HG02973 (cell line): ENCODE measurements around the gene TMEM259.

Experiments
- ATAC-seq: cut with Tn5 transposase; IDR thresholded peaks from one replicate; pipeline ENCODE4 v1.9.1; 2021; ENCODE audit warnings: moderate library complexity; ENCODE audit not compliant: unreplicated experiment

TMEM259 gene

DNA sequence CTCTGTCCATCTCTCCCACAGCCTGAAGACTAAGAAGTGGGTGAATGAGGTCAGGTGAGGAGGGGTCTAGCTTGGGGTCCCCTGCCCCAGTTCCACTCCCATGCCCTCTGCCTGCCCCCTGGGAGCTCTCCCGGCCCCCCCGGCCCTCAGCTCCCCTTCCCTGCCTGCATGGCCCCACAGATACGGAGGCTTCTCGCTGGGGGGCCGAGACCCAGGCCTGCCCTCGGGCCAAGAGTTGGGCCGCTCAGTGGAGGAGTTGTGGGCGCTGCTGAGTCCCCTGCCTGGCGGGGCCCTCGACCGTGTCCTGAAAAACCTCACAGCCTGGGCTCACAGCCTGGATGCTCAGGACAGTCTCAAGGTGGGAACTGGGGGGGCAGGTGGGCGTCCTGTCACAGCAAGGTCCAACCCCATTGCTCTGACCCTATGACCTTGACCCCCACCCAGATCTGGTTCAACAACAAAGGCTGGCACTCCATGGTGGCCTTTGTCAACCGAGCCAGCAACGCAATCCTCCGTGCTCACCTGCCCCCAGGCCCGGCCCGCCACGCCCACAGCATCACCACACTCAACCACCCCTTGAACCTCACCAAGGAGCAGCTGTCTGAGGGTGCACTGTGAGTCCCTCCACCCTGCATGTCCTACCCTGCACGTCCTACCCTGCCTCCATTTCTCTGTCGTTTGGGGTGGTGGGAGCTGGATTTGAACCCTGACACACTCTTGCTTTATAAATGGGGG, 35.1 kb upstream of the TMEM259 start:
- ATAC-seq: no peak

DNA sequence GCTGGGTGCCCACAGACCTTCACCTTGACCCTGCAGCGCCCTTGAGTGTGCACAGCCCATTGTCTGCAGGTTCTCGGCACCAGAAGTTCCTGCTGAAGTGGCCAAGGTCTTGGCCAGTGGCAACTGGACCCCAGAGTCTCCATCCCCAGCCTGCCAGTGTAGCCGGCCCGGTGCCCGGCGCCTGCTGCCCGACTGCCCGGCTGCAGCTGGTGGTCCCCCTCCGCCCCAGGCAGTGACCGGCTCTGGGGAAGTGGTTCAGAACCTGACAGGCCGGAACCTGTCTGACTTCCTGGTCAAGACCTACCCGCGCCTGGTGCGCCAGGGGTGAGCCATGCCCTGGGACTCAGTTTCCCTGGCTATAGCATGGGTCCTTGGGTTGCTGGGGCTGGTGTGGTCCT, 34.1 kb upstream of the TMEM259 start:
- ATAC-seq: no peak

DNA sequence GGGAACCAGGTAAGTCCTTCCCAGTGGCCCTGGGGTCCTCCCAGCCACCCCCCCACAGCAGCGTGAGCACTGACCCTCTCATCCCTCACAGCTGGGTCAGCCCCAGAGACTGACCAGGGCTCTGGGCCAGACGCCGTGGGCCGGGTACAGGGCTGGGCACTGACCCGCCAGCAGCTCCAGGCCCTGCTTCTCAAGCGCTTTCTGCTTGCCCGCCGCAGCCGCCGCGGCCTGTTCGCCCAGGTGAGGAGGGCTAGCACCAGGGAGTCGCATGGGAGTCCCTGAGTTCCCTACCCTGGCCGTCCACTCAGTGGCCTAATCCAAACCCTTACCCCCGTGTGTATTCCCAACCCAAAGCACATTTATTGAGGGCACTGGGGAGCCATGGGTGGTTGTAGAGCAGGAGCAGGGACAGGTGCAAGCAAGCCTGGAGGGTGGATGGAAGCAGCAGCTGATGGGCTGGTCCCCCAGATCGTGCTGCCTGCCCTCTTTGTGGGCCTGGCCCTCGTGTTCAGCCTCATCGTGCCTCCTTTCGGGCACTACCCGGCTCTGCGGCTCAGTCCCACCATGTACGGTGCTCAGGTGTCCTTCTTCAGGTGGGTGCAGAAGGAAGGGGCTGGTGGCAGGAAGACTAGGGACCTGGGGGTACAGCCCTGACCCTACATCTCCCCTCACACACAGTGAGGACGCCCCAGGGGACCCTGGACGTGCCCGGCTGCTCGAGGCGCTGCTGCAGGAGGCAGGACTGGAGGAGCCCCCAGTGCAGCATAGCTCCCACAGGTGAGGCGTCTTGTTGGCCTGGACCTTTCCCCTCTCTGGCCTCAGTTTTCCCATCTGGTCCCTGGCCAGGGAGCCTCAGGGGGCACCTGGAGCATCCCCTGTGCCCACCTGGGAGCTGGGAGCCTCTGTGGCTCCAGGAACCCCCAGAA, 33.4 kb upstream of the TMEM259 start:
- ATAC-seq: no peak

DNA sequence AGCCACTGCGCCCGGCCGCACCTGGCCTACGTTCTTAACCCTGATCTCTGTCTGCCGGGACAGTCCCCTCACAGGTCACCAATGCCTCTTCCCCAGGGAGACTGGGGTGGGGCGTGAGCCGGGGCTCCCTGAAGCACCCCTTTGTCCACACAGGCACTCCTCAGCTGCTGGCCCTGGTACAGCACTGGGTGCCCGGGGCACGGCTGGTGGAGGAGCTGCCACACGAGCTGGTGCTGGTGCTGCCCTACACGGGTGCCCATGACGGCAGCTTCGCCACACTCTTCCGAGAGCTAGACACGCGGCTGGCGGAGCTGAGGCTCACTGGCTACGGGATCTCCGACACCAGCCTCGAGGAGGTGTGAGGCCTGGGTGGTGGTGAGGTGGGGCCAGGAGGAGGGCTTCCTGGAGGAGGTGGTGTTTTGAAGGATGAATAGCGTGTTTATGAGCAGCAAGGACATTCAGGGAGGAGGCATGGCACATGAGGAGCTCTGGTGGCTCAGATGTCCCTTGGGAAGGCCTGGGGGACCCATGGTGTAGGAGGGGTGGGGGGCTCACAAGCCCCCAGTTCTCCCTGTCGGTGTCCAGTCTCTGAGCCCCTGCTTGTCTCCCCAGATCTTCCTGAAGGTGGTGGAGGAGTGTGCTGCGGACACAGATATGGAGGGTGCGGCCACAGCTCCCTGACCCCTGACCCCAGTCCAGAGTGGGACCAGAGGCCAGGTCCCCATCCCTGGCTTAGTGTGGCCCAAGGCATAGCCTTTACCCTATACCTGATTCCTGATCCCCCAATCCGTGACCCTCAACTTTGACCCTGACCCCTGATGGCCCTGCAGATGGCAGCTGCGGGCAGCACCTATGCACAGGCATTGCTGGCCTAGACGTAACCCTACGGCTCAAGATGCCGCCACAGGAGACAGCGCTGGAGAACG, 32.5 kb upstream of the TMEM259 start:
- ATAC-seq: no peak

DNA sequence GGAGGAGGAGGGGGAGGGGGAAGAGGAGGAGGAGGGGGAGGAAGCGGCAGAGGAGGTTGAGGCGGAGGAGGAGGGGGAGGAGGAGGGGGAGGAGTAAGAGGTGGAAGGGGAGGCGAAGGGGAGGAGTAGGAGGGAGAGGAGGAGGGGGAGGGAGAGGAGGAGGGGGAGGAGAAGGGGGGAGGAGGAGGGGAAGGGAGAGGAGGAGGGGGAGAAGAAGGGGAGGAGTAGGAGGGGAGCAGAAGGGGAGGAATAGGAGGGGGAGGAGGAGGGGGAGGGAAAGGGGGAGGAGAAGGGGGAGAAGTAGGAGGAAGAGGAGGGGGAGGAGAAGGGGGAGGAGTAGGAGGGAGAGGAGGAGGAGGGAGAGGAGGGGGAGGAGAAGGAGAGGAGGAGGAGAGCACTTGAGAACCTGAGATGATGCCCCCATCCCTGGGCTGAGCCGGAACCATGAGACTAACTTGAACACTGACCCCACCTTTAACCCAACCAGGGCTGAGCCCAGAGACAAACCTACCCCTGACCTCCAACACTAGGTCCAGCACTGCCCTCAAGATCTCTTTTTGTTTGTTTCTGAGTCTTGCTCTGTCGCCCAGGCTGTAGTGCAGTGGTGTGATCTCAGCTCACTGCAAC, 31.5 kb upstream of the TMEM259 start:
- ATAC-seq: no peak

DNA sequence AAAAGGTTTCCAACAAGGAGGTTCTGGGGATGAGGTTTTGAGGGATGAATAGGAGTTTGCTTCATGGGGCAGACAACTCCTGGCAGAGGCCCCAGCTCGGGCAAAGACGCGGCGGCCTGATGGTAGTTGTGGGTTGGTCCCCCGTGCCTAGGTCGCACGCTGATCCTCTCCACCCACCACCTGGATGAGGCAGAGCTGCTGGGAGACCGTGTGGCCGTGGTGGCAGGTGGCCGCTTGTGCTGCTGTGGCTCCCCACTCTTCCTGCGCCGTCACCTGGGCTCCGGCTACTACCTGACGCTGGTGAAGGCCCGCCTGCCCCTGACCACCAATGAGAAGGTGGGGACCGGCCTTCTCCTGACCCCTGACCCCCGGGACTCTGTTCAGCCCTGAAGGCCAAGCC, 30.9 kb upstream of the TMEM259 start:
- ATAC-seq: no peak

DNA sequence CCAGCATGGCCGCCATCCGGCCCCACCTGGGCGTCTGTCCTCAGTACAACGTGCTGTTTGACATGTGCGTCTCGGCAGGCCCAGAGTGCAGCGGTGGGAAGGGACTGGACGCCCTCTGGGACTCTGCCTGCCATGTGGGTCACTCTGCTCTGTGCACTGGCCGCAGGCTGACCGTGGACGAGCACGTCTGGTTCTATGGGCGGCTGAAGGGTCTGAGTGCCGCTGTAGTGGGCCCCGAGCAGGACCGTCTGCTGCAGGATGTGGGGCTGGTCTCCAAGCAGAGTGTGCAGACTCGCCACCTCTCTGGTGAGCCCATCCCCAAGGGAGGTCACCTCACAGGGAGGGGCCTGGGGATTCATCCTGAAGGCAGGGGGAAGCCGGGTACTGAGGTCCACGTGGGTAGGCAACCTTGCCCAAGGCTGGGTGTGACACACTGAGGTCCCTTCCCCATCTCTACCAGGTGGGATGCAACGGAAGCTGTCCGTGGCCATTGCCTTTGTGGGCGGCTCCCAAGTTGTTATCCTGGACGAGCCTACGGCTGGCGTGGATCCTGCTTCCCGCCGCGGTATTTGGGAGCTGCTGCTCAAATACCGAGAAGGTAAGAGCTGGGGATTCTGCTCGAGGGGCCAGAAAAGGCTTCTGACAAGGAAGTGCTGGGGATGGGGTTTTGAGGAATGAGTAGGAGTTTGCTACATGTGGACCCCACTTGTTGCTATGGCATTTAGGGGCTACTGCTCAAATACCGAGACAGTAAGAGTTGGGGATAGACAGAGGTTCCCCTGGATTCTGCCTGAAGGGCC, 30.3 kb upstream of the TMEM259 start:
- no peak for ATAC-seq

DNA sequence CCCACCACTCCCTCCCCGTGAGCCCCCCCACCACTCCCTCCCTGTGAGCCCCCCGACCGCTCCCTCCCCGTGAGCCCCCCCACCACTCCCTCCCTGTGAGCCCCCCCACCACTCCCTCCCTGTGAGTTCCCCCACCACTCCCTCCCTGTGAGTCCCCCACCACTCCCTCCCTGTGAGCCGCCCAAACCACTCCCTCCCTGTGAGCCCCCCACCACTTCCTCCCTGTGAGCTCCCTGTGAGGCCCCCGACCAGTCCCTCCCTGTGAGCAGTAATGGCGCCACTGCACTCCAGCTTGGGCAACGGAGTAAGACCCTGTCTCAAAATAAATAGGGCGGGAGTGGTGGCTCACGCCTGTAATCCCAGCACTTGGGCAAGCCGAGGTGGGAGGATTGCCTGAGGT, 28.9 kb upstream of the TMEM259 start:
- ATAC-seq: no peak

DNA sequence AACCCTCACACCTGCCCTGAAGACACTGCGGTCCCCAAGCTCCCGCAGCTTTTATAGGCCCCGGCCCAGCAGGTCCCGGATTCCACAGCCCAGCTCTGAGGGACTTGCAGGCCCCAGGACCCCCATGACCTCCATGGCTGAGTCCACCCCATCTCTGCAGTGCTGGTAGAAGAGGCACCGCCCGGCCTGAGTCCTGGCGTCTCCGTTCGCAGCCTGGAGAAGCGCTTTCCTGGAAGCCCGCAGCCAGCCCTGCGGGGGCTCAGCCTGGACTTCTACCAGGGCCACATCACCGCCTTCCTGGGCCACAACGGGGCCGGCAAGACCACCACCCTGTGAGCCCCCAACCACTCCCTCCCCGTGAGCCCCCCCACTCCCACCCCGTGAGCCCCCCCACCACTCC, 28.2 kb upstream of the TMEM259 start:
- ATAC-seq: no peak

DNA sequence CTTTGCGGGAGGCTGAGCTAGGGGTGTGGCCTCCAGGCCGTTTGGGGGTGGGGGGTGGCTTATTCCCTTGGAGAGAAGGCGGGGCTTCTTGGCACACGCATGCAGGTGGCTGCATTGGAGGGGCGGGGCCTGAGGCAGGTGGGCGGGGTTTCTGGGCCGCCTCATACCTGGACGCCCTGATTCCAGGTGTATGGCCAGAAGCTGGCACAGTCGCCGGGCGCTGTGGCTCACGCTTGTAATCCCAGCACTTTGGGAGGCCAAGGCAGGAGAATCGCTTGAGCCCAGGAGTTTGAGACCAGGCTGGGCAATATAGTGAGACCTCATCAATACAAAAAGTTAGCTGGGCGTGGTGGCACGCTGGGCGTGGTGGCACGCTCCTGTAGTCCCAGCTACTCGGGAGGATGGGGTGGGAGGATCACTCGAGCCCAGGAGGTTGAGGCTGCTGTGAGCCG, 26.8 kb upstream of the TMEM259 start:
- ATAC-seq: no peak

DNA sequence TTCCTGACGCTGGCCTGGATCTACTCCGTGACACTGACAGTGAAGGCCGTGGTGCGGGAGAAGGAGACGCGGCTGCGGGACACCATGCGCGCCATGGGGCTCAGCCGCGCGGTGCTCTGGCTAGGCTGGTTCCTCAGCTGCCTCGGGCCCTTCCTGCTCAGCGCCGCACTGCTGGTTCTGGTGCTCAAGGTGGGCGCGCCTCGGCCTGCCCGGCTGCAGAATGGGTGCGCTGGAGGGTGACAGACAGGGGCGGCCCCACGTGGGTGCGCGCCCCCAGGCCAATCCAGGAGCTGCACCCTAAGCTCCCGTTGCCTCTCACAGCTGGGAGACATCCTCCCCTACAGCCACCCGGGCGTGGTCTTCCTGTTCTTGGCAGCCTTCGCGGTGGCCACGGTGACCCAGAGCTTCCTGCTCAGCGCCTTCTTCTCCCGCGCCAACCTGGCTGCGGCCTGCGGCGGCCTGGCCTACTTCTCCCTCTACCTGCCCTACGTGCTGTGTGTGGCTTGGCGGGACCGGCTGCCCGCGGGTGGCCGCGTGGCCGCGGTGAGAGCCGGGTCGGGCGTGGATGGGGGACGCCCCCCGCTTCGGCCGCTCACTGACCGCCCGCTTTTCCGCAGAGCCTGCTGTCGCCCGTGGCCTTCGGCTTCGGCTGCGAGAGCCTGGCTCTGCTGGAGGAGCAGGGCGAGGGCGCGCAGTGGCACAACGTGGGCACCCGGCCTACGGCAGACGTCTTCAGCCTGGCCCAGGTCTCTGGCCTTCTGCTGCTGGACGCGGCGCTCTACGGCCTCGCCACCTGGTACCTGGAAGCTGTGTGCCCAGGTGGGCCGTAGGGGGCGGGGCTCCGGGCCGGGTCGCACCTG, 26.1 kb upstream of the TMEM259 start:
- ATAC-seq: no peak

DNA sequence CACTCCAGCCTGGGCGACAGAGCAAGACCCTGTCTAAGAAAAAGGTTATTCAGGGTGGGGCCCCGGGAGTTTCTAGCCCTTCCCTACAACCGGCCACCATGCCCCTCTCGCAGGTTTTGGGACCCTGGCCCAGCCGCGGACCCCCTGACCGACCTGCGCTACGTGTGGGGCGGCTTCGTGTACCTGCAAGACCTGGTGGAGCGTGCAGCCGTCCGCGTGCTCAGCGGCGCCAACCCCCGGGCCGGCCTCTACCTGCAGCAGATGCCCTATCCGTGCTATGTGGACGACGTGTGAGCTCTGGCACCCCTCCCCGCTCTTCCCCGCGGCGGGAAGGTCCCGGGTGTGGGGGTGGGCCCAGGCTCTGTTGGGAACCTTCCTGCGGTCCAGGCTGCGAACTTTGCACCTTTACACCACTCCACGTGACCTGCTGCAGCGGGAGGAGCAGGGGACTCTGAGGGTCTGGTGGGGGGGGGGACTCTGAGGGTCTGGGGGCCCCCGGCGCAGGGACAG, 25.2 kb upstream of the TMEM259 start:
- no peak for ATAC-seq

DNA sequence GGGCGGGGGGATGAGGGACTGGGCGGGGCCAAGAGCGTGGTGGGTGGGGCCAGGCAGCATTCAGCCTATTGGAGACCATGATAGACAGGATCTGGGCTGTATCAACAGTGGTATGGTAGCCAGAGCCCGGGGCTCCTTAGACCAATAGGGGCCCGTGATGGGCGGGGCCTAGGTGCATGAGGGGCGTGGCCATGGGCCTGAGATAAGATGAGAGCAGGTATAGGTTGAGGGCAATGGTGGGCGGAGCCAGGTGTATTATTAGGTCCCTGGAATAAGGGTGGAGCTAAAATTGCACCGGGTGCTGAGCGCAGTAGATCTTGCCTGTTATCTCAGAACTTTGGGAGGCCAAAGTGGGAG, 24.3 kb upstream of the TMEM259 start:
- ATAC-seq: no peak

DNA sequence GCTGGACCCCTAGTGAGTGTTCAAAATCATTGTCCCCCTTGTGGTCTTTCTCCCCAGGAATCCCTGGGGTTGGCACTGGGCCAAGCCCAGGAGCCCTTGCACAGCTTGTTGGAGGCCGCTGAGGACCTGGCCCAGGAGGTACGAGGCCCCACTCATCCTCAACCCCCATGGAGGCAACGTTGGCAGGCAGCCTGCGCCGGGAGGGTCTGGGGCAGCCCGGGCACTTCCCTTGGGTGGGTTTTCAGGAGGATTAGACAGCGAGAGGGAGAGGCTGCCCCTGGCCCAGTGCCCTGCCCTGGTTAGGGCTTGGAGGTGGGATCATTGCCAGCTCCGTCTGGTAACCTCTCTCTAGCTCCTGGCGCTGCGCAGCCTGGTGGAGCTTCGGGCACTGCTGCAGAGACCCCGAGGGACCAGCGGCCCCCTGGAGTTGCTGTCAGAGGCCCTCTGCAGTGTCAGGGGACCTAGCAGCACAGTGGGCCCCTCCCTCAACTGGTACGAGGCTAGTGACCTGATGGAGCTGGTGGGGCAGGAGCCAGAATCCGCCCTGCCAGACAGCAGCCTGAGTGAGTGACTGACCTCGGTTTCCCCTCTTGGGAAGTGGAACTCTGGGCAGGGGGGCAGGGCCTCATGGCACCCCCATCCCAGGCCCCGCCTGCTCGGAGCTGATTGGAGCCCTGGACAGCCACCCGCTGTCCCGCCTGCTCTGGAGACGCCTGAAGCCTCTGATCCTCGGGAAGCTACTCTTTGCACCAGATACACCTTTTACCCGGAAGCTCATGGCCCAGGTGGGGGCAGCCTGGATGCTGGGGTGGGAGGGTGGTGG, 22.0 kb upstream of the TMEM259 start:
- ATAC-seq: no peak

DNA sequence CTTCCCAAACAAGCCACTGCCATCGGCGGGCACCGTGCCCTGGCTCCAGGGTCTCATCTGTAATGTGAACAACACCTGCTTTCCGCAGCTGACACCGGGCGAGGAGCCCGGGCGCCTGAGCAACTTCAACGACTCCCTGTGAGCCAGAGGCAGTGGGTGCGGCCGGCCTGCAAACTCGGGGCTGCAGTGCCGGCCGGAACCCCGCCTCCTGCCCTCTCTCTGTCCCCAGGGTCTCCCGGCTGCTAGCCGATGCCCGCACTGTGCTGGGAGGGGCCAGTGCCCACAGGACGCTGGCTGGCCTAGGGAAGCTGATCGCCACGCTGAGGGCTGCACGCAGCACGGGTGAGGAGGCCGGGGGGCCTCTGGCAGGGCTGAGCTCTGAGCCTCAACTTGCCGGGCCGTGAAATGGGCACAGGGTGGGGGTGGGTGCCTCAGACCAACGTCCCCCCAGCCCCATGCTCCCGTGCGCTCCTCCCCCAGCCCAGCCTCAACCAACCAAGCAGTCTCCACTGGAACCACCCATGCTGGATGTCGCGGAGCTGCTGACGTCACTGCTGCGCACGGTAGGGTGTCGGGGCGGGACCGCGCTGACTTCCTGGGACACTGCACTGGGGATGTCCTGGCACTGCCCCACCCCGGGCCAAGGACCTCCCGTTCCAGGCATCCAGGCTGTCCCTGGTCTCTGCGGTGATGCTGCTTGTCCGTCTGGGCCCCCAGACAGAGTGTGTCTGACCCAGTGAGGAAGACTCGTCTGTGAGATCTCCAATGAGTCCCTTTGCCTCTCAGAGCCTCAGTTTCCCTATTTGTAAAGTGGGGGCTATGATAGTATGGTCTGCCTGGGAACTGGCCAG, 21.1 kb upstream of the TMEM259 start:
- no peak for ATAC-seq

DNA sequence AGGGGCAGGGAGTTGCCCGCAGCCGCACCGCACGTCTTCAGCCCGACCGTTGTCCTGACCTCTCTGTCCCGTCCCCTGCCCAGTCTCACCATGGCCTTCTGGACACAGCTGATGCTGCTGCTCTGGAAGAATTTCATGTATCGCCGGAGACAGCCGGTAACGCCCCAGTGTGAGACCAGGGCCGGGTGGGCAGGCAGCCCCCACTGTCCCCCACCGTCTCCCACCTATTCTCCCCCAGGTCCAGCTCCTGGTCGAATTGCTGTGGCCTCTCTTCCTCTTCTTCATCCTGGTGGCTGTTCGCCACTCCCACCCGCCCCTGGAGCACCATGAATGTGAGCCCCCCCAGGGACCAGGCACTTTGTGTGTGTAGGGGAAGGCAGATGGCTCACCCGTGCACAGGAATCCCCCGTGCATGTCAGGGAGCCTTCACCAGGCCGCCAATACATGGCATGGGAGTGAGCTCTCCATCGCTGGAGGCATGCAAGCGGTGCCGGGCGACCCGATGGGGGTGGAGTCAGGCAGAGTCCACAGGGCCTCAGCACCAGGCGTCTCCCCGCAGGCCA, 20.4 kb upstream of the TMEM259 start:
- no peak for ATAC-seq
